HCT116 (cell line): Measurements from ENCODE around the gene CCDC30. TPM values are rescaled to one million over a fixed set of nuclear protein-coding genes. Genes with fewer than 3 reads are reported as not detected.

ENCODE experiments used
- ATAC-seq: fragments of 200-7000 bp; cut with Tn5 transposase; 2 replicates; pipeline ENCODE4 v1.9.1; 2020; ENCODE audit warnings: mild to moderate bottlenecking, moderate library complexity
- BruUV-seq: library from RNA; stranded (reverse); fragments of 400-500 nt; replicated peaks from 2 replicates; lab custom pipeline; 2021; lab: Mats Ljungman, UMichigan
- CTCF ChIA-PET: fragments of 300-600 bp; sonication (Branson Sonifier 250); formaldehyde crosslinking; loops from one replicate; lab custom pipeline; 2021; ENCODE audit warnings: antibody characterized with exemption; lab: Charles Lee
- POLR2A ChIA-PET: fragments of 300-600, 350-600 bp; sonication (Branson Sonifier 250); formaldehyde crosslinking; loops from one replicate; lab custom pipeline; 2021; ENCODE audit warnings: antibody characterized with exemption; lab: Charles Lee
- RAD21 ChIA-PET, 2 experiments: fragments of 300-600 bp; sonication (Branson Sonifier 250); formaldehyde crosslinking; loops; one replicate each; lab custom pipeline; 2023; ENCODE audit warnings: low total read pairs in 2 of 2; ENCODE audit not compliant: uncharacterized antibody in 2 of 2, unreplicated experiment in 2 of 2, low non-redundant PET in 1 of 2; lab: Charles Lee
- DNase-seq: peaks from one replicate; pipeline ENCODE4 v3.0.0-alpha.2; 2010; ENCODE audit warnings: low read depth, low spot score
- H2AFZ ChIP-seq: fragments of 200-600 bp; shearing (Covaris generic), sonication (generic); 2 replicates; pipeline ENCODE4 v1.6.1; 2017; ENCODE audit warnings: low read depth, mixed run types, mixed read lengths, antibody characterized with exemption, low read length; ENCODE audit not compliant: poor library complexity, severe bottlenecking
- H3K27ac ChIP-seq: 2 replicates; pipeline ENCODE4 v1.5.1; 2012; ENCODE audit warnings: low read depth, low read length
- H3K27me3 ChIP-seq: fragments of 200-600 bp; sonication (generic); 2 replicates; pipeline ENCODE4 v1.6.1; 2016; ENCODE audit warnings: mixed run types, low read length, mixed read lengths; ENCODE audit not compliant: insufficient read depth
- H3K36me3 ChIP-seq, 2 experiments: fragments of 200-500 bp in 1 of 2; fragments of 200-600 bp in 1 of 2; sonication (Bioruptor generic) in 1 of 2; sonication (generic) in 1 of 2; 2 replicates each; pipeline versions ENCODE4 v1.5.1 to v1.6.1; 2014 to 2016; ENCODE audit warnings: low read length in 2 of 2, inconsistent platforms in 1 of 2, mixed read lengths in 1 of 2, mixed run types in 1 of 2; ENCODE audit not compliant: insufficient read depth in 2 of 2, control insufficient read depth in 1 of 2
- H3K4me1 ChIP-seq, 2 experiments: fragments of 200-600 bp in 1 of 2; sonication (generic) in 1 of 2; 2 replicates each; pipeline versions ENCODE4 v1.5.1 to v1.6.1; 2012 to 2017; ENCODE audit warnings: low read length in 2 of 2, inconsistent platforms in 1 of 2, mild to moderate bottlenecking in 1 of 2, mixed read lengths in 1 of 2, mixed run types in 1 of 2, moderate library complexity in 1 of 2; ENCODE audit not compliant: insufficient read depth in 2 of 2, control insufficient read depth in 1 of 2
- H3K4me2 ChIP-seq: fragments of 200-600 bp; sonication (generic); 2 replicates; pipeline ENCODE4 v1.6.1; 2017; ENCODE audit warnings: mixed run types, low read length, mixed read lengths
- H3K4me3 ChIP-seq, 2 experiments: fragments of 200-600 bp in 1 of 2; sonication (generic) in 1 of 2; replicated peaks in 1 of 2; 2 replicates each; pipeline ENCODE4 v1.5.1; 2011 to 2016; ENCODE audit warnings: low read length in 2 of 2, control low read depth in 1 of 2, low read depth in 1 of 2, mild to moderate bottlenecking in 1 of 2, mixed read lengths in 1 of 2, mixed run types in 1 of 2
- H3K79me2 ChIP-seq: fragments of 200-600 bp; sonication (generic); 2 replicates; pipeline ENCODE4 v1.6.1; 2017; ENCODE audit warnings: mild to moderate bottlenecking, mixed run types, low read length, moderate library complexity, mixed read lengths; ENCODE audit not compliant: insufficient read depth
- H3K9ac ChIP-seq: fragments of 200-600 bp; sonication (generic); 2 replicates; pipeline ENCODE4 v1.6.1; 2016; ENCODE audit warnings: low read length, mixed read lengths
- H3K9me2 ChIP-seq: fragments of 200-600 bp; sonication (generic), shearing (Covaris generic); 2 replicates; pipeline ENCODE4 v1.6.1; 2017; ENCODE audit warnings: mixed run types, mild to moderate bottlenecking, moderate library complexity; ENCODE audit not compliant: insufficient read depth
- H3K9me3 ChIP-seq, 2 experiments: fragments of 200-500 bp in 1 of 2; fragments of 200-600 bp in 1 of 2; sonication (Bioruptor generic) in 1 of 2; sonication (generic) in 1 of 2; 2 replicates each; pipeline ENCODE4 v1.6.1; 2014 to 2017; ENCODE audit warnings: low read length in 2 of 2, mixed read lengths in 2 of 2, inconsistent platforms in 1 of 2, low read depth in 1 of 2, mild to moderate bottlenecking in 1 of 2, mixed run types in 1 of 2, moderate library complexity in 1 of 2; ENCODE audit not compliant: control insufficient read depth in 1 of 2, insufficient read depth in 1 of 2
- H4K20me1 ChIP-seq: fragments of 200-600 bp; sonication (generic), shearing (Covaris generic); 2 replicates; pipeline ENCODE4 v1.6.1; 2017; ENCODE audit warnings: mixed run types, mild to moderate bottlenecking, moderate library complexity; ENCODE audit not compliant: insufficient read depth
- EGR1 ChIP-seq: IDR thresholded peaks from 2 replicates; pipeline ENCODE4 v1.6.1; 2012; ENCODE audit warnings: low read depth
- ELF1 ChIP-seq: IDR thresholded peaks from 2 replicates; pipeline ENCODE4 v1.6.1; 2012; ENCODE audit warnings: low read depth, borderline replicate concordance
- EZH2 ChIP-seq: fragments of 200-600 bp; sonication (generic); IDR thresholded peaks from 2 replicates; pipeline ENCODE4 v1.6.1; 2017; ENCODE audit warnings: antibody characterized with exemption, mixed run types
- EZH2phosphoT487 ChIP-seq: fragments of 200-600 bp; IDR thresholded peaks from 2 replicates; pipeline ENCODE4 v1.6.1; 2018; ENCODE audit warnings: antibody characterized with exemption, borderline replicate concordance
- POLR2A ChIP-seq: IDR thresholded peaks from 2 replicates; pipeline ENCODE4 v1.7.0; 2011; ENCODE audit warnings: borderline replicate concordance; ENCODE audit not compliant: insufficient read depth, insufficient read length; ENCODE audit errors: extremely low read depth
- SIN3A ChIP-seq: IDR thresholded peaks from 2 replicates; pipeline ENCODE4 v1.6.1; 2012; ENCODE audit warnings: low read depth
- SP1 ChIP-seq: IDR thresholded peaks from 2 replicates; pipeline ENCODE4 v1.6.1; 2012; ENCODE audit warnings: low read depth
- YY1 ChIP-seq: IDR thresholded peaks from 2 replicates; pipeline ENCODE4 v1.6.1; 2011; ENCODE audit warnings: low read length, low read depth, moderate library complexity, mild to moderate bottlenecking; ENCODE audit not compliant: insufficient replicate concordance; ENCODE audit errors: extremely low read depth
- ZFX ChIP-seq: fragments of 450-650 bp; IDR thresholded peaks from 2 replicates; pipeline ENCODE4 v1.6.1; 2017
- intact Hi-C: fragments of 100-400 bp; cut with micrococcal nuclease; formaldehyde crosslinking; loops from 2 replicates; pipeline ENCODE4 v1.10.0; 2022
- total RNA-seq: library from RNA; stranded (reverse); gene quantifications from one replicate; pipeline ENCODE4 v1.2.1, GENCODE V29; 2021; ENCODE audit not compliant: unreplicated experiment
- TF ChIP-seq, protein P1 (sequence below), 3 experiments: fragments of 200-600 bp in 1 of 3; sonication (generic) in 1 of 3; IDR thresholded peaks in 2 of 3; conservative IDR thresholded peaks in 1 of 3; 2 replicates each; pipeline ENCODE4 v1.5.1; 2012 to 2017; ENCODE audit warnings: low read depth in 2 of 3, low read length in 2 of 3, antibody characterized with exemption in 1 of 3, borderline replicate concordance in 1 of 3, control low read depth in 1 of 3, mild to moderate bottlenecking in 1 of 3, mixed read lengths in 1 of 3, mixed run types in 1 of 3, moderate library complexity in 1 of 3; ENCODE audit not compliant: insufficient read depth in 1 of 3

CCDC30 gene
- total RNA-seq, 1 experiment from 2014 or later: 2.0 TPM

DNA sequence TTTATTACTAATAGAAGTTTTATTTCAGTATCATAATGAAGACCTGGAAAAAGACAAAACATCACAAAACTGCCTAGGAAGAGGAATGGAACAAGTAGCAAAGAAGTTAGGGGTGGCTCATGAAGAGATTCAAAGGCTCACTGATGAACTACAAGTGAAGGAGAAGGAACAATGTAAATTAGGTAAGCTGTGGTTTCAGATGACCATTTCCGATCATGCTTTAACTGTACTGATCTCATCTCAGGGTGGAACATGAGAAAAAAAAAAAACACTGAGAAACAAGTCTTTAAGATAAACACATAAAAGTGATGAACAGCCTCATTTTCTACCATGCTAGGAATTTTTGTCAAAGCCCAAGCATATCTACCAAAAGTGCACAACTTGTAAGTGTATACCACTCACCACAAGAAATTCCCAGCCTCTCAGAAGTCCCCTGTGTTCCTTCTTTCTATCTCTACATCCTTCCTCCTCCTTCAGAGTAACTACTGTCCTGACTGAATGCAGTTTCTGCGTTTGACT, 19.6 kb downstream of the CCDC30 start:
- Histone ChIP-seq H3K9me3 (no peaks in the 10 kb centered on the region), H3K4me3 (no peak overlapping the region), H3K4me2 (no peak overlapping the region), H4K20me1 (no peaks in the 10 kb centered on the region)
- TF ChIP-seq EZH2 (no peak), EGR1 (no peak), YY1 (no peak), EZH2phosphoT487 (no peak), ELF1 (no peak), SIN3A (no peak), POLR2A (no peak), ZFX (no peak), SP1 (no peak)
- TF ChIP-seq, protein P1, sequence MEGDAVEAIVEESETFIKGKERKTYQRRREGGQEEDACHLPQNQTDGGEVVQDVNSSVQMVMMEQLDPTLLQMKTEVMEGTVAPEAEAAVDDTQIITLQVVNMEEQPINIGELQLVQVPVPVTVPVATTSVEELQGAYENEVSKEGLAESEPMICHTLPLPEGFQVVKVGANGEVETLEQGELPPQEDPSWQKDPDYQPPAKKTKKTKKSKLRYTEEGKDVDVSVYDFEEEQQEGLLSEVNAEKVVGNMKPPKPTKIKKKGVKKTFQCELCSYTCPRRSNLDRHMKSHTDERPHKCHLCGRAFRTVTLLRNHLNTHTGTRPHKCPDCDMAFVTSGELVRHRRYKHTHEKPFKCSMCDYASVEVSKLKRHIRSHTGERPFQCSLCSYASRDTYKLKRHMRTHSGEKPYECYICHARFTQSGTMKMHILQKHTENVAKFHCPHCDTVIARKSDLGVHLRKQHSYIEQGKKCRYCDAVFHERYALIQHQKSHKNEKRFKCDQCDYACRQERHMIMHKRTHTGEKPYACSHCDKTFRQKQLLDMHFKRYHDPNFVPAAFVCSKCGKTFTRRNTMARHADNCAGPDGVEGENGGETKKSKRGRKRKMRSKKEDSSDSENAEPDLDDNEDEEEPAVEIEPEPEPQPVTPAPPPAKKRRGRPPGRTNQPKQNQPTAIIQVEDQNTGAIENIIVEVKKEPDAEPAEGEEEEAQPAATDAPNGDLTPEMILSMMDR (IDR thresholded peaks at IDR 0.05 in 2 of 3, conservative IDR thresholded peaks at IDR 0.05 in 1 of 3; ENCODE audit: borderline replicate concordance in 1 of 3, insufficient read depth in 1 of 3, low read depth in 2 of 3, low read length in 2 of 3): no peak
- TF ChIP-seq, all 23 proteins: peak for 0
- Histone ChIP-seq H3K27me3 (no peaks in the 10 kb centered on the region), H3K4me1 (peaks cover 0 to 10% of the 10 kb centered on the region in 2 experiments; a peak in 2 of 4 replicates), H3K36me3 (no peaks in the 10 kb centered on the region), H3K9me2 (no peaks in the 10 kb centered on the region; the same call in 1 of the 2 replicates), H3K79me2 (no peaks in the 10 kb centered on the region), H3K9ac (no peak overlapping the region), H2AFZ (no peak overlapping the region), H3K27ac (no peak overlapping the region)
- DNase-seq (no peak), ATAC-seq (no peak)
- intact Hi-C loops: no loop called here
- ChIA-PET CTCF (no interaction called here), POLR2A (no interaction called here), RAD21 (no interaction called here)
- no TSS peak for BruUV-seq
